HepG2 (cell line): ENCODE results near the gene CCNQ. TPM values are rescaled to one million over a fixed set of nuclear protein-coding genes. Genes with fewer than 3 reads are reported as not detected.

ENCODE experiments used
- AGO1 ChIP-seq: fragments of 200-400 bp; formaldehyde crosslinking; IDR thresholded peaks from 2 replicates; pipeline ENCODE4 v1.6.1; 2017; ENCODE audit warnings: mild to moderate bottlenecking, low read depth, low read length, moderate library complexity; ENCODE audit not compliant: poor library complexity, severe bottlenecking
- ATAD3A ChIP-seq: sonication (generic); formaldehyde crosslinking; IDR thresholded peaks from 2 replicates; pipeline ENCODE4 v1.4.0; 2020; ENCODE audit warnings: missing genetic modification reagents
- GLI4 ChIP-seq: sonication (generic); formaldehyde crosslinking; IDR thresholded peaks from 2 replicates; pipeline ENCODE4 v1.5.1; 2020; ENCODE audit warnings: missing genetic modification reagents, mild to moderate bottlenecking, moderate library complexity, borderline replicate concordance
- HNRNPLL ChIP-seq: fragments of 200-400 bp; formaldehyde crosslinking; IDR thresholded peaks from 2 replicates; pipeline ENCODE4 v1.6.1; 2017; ENCODE audit warnings: mild to moderate bottlenecking, low read depth, low read length; ENCODE audit not compliant: poor library complexity, severe bottlenecking
- HOXA3 ChIP-seq: sonication (generic); formaldehyde crosslinking; IDR thresholded peaks from 2 replicates; pipeline ENCODE4 v1.5.0; 2020; ENCODE audit warnings: missing genetic modification reagents
- HOXA7 ChIP-seq: sonication (generic); formaldehyde crosslinking; IDR thresholded peaks from 2 replicates; pipeline ENCODE4 v1.8.1; 2022; ENCODE audit warnings: mild to moderate bottlenecking, missing genetic modification reagents, moderate library complexity
- ISX ChIP-seq: sonication (generic); formaldehyde crosslinking; conservative IDR thresholded peaks from 2 replicates; pipeline ENCODE4 v1.5.0; 2020; ENCODE audit warnings: missing genetic modification reagents
- KLF9 ChIP-seq: IDR thresholded peaks from 2 replicates; pipeline ENCODE4 v1.6.1; 2016; ENCODE audit warnings: low read depth
- MED1 ChIP-seq: sonication (generic); formaldehyde crosslinking; IDR thresholded peaks from 2 replicates; pipeline ENCODE4 v1.4.0; 2020; ENCODE audit warnings: missing genetic modification reagents
- MLLT10 ChIP-seq: sonication (generic); formaldehyde crosslinking; IDR thresholded peaks from 2 replicates; pipeline ENCODE4 v1.4.0; 2020; ENCODE audit warnings: missing genetic modification reagents
- MYNN ChIP-seq: sonication (generic); formaldehyde crosslinking; IDR thresholded peaks from 2 replicates; pipeline ENCODE4 v1.4.0; 2020; ENCODE audit warnings: mild to moderate bottlenecking, low read depth, missing genetic modification reagents
- REL ChIP-seq: sonication (generic); formaldehyde crosslinking; conservative IDR thresholded peaks from 2 replicates; pipeline ENCODE4 v1.8.0; 2022; ENCODE audit warnings: mild to moderate bottlenecking, missing genetic modification reagents, moderate library complexity
- RFX5 ChIP-seq: IDR thresholded peaks from 2 replicates; pipeline ENCODE4 v1.6.1; 2011; ENCODE audit warnings: low read depth, low read length, improper control_type of control experiment
- YEATS2 ChIP-seq: sonication (generic); formaldehyde crosslinking; IDR thresholded peaks from 2 replicates; pipeline ENCODE4 v1.4.0; 2020; ENCODE audit warnings: missing genetic modification reagents, borderline replicate concordance
- ZNF263 ChIP-seq: sonication (generic); formaldehyde crosslinking; IDR thresholded peaks from 2 replicates; pipeline ENCODE4 v1.4.0; 2020; ENCODE audit warnings: missing genetic modification reagents
- ZNF282 ChIP-seq: fragments of 450-650 bp; IDR thresholded peaks from 2 replicates; pipeline ENCODE4 v1.6.1; 2018; ENCODE audit not compliant: partially characterized antibody
- ZNF577 ChIP-seq: sonication (generic); formaldehyde crosslinking; IDR thresholded peaks from 2 replicates; pipeline ENCODE4 v1.4.0; 2020; ENCODE audit warnings: mild to moderate bottlenecking, low read depth, missing genetic modification reagents, borderline replicate concordance
- ZNF607 ChIP-seq: sonication (generic); formaldehyde crosslinking; IDR thresholded peaks from 2 replicates; pipeline ENCODE4 v1.5.1; 2020; ENCODE audit warnings: missing genetic modification reagents, mild to moderate bottlenecking, borderline replicate concordance
- ZSCAN29 ChIP-seq: sonication (generic); formaldehyde crosslinking; conservative IDR thresholded peaks from 2 replicates; pipeline ENCODE4 v1.4.0; 2020; ENCODE audit warnings: mild to moderate bottlenecking, missing genetic modification reagents
- ZZZ3 ChIP-seq: sonication (generic); formaldehyde crosslinking; IDR thresholded peaks from 2 replicates; pipeline ENCODE4 v1.4.0; 2020; ENCODE audit warnings: missing genetic modification reagents, mild to moderate bottlenecking, borderline replicate concordance
- polyA plus RNA-seq, 8 experiments: library from polyadenylated mRNA; depleted of rRNA in 3 of 8; stranded (reverse) in 7 of 8; unstranded in 1 of 8; fragments of >200 nt; fragmentation: Illumina TruSeq in 4 of 8; extraction: Trizol in 4 of 8; gene quantifications; 2 replicates each; pipeline versions ENCODE4 v1.2.1 to v1.2.3, GENCODE V29; 2011 to 2016; ENCODE audit warnings: low read depth in 4 of 8, missing spikeins in 1 of 8, mixed read lengths in 1 of 8; ENCODE audit not compliant: insufficient read depth in 1 of 8
- total RNA-seq, 5 experiments: library from RNA; depleted of rRNA; stranded (reverse); fragments of >200 nt; fragmentation: Illumina TruSeq; extraction: Trizol; gene quantifications; 2 replicates each; pipeline ENCODE4 v1.2.3, GENCODE V29; 2016; ENCODE audit warnings: low read depth in 1 of 5
- TF ChIP-seq, protein P1 (sequence below): sonication (generic); formaldehyde crosslinking; IDR thresholded peaks from 2 replicates; pipeline ENCODE4 v1.5.1; 2020; ENCODE audit warnings: missing genetic modification reagents, mild to moderate bottlenecking, borderline replicate concordance
- TF ChIP-seq, protein P2 (sequence below): sonication (generic); formaldehyde crosslinking; IDR thresholded peaks from 2 replicates; pipeline ENCODE4 v1.4.0; 2020; ENCODE audit warnings: mild to moderate bottlenecking, missing genetic modification reagents
- TF ChIP-seq, protein P3 (sequence below): IDR thresholded peaks from 2 replicates; pipeline ENCODE4 v1.6.1; 2016; ENCODE audit warnings: control low read depth
- TF ChIP-seq, protein P4 (sequence below): IDR thresholded peaks from 2 replicates; pipeline ENCODE4 v1.6.1; 2016
- TF ChIP-seq, protein P5 (sequence below): sonication (generic); formaldehyde crosslinking; IDR thresholded peaks from 2 replicates; pipeline ENCODE4 v1.8.1; 2022; ENCODE audit warnings: mild to moderate bottlenecking, missing genetic modification reagents

The CCNQ gene
- total and polyA plus RNA-seq, 2 of the 13 experiments (the other 11 are each of a cell fraction or from before 2014, with no cell fraction given): 15.0 to 25.5 TPM

DNA sequence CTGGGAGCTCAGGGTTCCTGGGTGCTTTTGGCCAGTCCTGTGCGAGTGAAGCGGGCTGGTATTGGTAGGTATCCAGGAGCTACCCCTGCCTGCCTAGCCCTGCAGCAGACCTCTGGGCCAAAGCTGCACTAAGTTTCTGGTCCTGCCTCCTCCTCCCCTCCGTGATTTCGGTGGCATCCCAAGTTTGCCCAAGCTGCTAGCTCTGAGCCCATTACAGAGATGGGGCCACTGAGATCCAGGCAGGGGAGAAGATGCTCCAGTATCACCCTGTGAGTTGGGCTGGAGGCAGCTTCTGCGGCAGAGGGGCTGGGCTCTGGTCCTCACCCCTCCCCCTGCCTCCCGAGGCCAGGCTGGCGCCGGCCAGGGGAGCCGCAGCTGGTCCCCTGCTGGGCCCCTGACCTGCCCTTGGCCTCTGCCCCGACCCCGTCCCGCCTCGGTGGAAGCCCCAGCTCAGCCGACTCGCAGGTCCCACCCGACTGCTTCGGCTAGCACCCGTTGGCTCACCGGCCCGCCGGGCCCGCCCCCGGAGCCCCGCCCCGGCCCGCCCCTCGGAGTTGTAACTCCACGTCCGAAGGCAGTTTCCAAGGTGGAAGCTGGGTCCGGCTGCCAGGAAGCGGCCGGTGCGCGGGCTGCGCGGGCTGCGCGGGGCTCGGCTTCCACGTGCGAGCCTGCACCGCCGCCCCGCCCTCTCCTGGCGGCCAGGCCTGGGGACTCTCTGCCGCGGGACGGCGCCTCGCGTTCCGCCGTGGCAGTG lies 47.9 kb upstream of the CCNQ start, which contains the start of gene DUSP9 (continued):
- TF ChIP-seq, protein P1, sequence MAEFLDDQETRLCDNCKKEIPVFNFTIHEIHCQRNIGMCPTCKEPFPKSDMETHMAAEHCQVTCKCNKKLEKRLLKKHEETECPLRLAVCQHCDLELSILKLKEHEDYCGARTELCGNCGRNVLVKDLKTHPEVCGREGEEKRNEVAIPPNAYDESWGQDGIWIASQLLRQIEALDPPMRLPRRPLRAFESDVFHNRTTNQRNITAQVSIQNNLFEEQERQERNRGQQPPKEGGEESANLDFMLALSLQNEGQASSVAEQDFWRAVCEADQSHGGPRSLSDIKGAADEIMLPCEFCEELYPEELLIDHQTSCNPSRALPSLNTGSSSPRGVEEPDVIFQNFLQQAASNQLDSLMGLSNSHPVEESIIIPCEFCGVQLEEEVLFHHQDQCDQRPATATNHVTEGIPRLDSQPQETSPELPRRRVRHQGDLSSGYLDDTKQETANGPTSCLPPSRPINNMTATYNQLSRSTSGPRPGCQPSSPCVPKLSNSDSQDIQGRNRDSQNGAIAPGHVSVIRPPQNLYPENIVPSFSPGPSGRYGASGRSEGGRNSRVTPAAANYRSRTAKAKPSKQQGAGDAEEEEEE (CRISPR knock-in tag): no peak
- TF ChIP-seq ZNF263 (CRISPR knock-in tag): no peak
- no peak for TF ChIP-seq KLF9
- TF ChIP-seq HOXA3 (CRISPR knock-in tag): peak; percentile 87
- TF ChIP-seq, protein P2, sequence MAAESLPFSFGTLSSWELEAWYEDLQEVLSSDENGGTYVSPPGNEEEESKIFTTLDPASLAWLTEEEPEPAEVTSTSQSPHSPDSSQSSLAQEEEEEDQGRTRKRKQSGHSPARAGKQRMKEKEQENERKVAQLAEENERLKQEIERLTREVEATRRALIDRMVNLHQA (CRISPR knock-in tag): no peak
- TF ChIP-seq MYNN (CRISPR knock-in tag): no peak
- TF ChIP-seq HNRNPLL: peak; percentile 90
- TF ChIP-seq RFX5: no peak
- TF ChIP-seq MLLT10 (CRISPR knock-in tag): no peak
- no peak for TF ChIP-seq HOXA7 (CRISPR knock-in tag)
- TF ChIP-seq ZNF577: no peak
- no peak for TF ChIP-seq ZNF282
- no peak for TF ChIP-seq REL
- TF ChIP-seq GLI4: no peak
- TF ChIP-seq, protein P3, sequence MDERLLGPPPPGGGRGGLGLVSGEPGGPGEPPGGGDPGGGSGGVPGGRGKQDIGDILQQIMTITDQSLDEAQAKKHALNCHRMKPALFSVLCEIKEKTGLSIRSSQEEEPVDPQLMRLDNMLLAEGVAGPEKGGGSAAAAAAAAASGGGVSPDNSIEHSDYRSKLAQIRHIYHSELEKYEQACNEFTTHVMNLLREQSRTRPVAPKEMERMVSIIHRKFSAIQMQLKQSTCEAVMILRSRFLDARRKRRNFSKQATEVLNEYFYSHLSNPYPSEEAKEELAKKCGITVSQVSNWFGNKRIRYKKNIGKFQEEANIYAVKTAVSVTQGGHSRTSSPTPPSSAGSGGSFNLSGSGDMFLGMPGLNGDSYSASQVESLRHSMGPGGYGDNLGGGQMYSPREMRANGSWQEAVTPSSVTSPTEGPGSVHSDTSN (CRISPR knock-in tag): no peak
- TF ChIP-seq, protein P4, sequence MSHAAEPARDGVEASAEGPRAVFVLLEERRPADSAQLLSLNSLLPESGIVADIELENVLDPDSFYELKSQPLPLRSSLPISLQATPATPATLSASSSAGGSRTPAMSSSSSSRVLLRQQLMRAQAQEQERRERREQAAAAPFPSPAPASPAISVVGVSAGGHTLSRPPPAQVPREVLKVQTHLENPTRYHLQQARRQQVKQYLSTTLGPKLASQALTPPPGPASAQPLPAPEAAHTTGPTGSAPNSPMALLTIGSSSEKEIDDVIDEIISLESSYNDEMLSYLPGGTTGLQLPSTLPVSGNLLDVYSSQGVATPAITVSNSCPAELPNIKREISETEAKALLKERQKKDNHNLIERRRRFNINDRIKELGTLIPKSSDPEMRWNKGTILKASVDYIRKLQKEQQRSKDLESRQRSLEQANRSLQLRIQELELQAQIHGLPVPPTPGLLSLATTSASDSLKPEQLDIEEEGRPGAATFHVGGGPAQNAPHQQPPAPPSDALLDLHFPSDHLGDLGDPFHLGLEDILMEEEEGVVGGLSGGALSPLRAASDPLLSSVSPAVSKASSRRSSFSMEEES: no peak; the same call in 1 of the 2 replicates
- no peak for TF ChIP-seq ATAD3A
- TF ChIP-seq, protein P5, sequence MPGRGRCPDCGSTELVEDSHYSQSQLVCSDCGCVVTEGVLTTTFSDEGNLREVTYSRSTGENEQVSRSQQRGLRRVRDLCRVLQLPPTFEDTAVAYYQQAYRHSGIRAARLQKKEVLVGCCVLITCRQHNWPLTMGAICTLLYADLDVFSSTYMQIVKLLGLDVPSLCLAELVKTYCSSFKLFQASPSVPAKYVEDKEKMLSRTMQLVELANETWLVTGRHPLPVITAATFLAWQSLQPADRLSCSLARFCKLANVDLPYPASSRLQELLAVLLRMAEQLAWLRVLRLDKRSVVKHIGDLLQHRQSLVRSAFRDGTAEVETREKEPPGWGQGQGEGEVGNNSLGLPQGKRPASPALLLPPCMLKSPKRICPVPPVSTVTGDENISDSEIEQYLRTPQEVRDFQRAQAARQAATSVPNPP: no peak
- 0 out of 2 replicates have a peak, but pooled peaks have one; percentile 32 for TF ChIP-seq ZNF607 (CRISPR knock-in tag)
- no peak for TF ChIP-seq ISX (CRISPR knock-in tag)
- peak; percentile 30 for TF ChIP-seq AGO1
- TF ChIP-seq ZSCAN29 (CRISPR knock-in tag): no peak
- peak; percentile 92 for TF ChIP-seq MED1 (CRISPR knock-in tag)
- TF ChIP-seq ZZZ3 (CRISPR knock-in tag): no peak
- TF ChIP-seq YEATS2: no peak
